ENCODE results near the gene AGFG2.

DNA sequence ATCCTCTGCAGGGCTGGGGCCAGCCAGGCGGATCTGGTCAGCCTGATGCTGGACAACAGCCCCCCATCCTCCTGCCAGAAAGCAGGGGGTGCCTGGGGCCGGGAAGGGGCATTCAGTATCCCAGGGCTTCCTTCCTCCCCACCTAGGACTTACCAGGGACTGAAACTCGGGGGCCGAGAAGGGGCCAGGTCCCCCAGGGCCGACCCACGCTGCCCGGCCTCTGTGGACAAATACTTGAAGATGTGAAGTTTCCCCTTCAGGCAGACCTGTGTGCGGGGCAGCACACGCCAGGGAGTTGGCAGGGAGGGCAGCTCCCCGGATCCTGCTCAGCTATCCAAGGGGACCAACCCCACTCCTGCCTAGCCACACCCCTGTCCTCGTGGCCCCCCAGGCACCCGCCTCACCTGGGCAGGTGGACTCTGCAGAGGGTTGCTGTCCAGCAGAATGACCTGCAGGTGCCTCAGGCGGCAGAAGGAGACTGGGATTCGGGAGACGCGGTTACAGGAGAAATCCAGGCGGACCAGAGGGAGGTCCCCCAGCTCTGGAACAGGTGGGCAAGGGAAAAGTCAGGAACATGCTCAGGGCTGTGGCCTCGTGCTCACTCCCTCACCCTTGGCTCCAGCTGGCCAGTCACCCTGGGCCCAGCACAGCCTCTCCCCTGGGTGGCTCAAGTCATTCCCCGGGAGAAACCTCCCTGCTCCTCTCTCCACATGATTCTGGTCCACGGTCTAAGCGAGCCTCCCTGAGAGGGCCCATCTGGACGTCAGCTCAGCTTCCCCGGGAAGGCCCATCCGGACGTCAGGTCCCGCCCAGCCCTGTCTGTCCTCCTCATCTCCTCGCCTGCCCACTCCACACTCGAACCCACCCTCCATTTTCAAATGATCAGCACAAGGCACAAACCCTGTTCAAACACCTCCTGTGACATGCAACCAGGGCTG is 39.5 kb downstream of the AGFG2 start:
- TF ChIP-seq ZNF274 (IDR thresholded peaks at IDR 0.05; ENCODE audit: insufficient read depth, insufficient read length) (no peak), YBX1 (IDR thresholded peaks at IDR 0.05) (no peak), POLR2AphosphoS5 (IDR thresholded peaks at IDR 0.05; ENCODE audit: low read length) (no peak), EED (IDR thresholded peaks at IDR 0.05; ENCODE audit: low read depth) (no peak)
- TF ChIP-seq, protein P1, sequence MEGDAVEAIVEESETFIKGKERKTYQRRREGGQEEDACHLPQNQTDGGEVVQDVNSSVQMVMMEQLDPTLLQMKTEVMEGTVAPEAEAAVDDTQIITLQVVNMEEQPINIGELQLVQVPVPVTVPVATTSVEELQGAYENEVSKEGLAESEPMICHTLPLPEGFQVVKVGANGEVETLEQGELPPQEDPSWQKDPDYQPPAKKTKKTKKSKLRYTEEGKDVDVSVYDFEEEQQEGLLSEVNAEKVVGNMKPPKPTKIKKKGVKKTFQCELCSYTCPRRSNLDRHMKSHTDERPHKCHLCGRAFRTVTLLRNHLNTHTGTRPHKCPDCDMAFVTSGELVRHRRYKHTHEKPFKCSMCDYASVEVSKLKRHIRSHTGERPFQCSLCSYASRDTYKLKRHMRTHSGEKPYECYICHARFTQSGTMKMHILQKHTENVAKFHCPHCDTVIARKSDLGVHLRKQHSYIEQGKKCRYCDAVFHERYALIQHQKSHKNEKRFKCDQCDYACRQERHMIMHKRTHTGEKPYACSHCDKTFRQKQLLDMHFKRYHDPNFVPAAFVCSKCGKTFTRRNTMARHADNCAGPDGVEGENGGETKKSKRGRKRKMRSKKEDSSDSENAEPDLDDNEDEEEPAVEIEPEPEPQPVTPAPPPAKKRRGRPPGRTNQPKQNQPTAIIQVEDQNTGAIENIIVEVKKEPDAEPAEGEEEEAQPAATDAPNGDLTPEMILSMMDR (IDR thresholded peaks at IDR 0.05 in 2 of 3, conservative IDR thresholded peaks at IDR 0.05 in 1 of 3; ENCODE audit: control insufficient read depth in 2 of 3, extremely low read depth in 1 of 3, insufficient read depth in 1 of 3, low read depth in 3 of 3, low read length in 3 of 3) = no peak
- TF ChIP-seq, protein P2, sequence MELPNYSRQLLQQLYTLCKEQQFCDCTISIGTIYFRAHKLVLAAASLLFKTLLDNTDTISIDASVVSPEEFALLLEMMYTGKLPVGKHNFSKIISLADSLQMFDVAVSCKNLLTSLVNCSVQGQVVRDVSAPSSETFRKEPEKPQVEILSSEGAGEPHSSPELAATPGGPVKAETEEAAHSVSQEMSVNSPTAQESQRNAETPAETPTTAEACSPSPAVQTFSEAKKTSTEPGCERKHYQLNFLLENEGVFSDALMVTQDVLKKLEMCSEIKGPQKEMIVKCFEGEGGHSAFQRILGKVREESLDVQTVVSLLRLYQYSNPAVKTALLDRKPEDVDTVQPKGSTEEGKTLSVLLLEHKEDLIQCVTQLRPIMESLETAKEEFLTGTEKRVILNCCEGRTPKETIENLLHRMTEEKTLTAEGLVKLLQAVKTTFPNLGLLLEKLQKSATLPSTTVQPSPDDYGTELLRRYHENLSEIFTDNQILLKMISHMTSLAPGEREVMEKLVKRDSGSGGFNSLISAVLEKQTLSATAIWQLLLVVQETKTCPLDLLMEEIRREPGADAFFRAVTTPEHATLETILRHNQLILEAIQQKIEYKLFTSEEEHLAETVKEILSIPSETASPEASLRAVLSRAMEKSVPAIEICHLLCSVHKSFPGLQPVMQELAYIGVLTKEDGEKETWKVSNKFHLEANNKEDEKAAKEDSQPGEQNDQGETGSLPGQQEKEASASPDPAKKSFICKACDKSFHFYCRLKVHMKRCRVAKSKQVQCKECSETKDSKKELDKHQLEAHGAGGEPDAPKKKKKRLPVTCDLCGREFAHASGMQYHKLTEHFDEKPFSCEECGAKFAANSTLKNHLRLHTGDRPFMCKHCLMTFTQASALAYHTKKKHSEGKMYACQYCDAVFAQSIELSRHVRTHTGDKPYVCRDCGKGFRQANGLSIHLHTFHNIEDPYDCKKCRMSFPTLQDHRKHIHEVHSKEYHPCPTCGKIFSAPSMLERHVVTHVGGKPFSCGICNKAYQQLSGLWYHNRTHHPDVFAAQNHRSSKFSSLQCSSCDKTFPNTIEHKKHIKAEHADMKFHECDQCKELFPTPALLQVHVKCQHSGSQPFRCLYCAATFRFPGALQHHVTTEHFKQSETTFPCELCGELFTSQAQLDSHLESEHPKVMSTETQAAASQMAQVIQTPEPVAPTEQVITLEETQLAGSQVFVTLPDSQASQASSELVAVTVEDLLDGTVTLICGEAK (IDR thresholded peaks at IDR 0.05; ENCODE audit: borderline replicate concordance) = no peak
- TF ChIP-seq, protein P3, sequence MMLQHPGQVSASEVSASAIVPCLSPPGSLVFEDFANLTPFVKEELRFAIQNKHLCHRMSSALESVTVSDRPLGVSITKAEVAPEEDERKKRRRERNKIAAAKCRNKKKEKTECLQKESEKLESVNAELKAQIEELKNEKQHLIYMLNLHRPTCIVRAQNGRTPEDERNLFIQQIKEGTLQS (IDR thresholded peaks at IDR 0.05; ENCODE audit: borderline replicate concordance, extremely low read depth, low read depth, low read length) = no peak

Measured in GM12878 (cell line).